Measurements from ENCODE around the gene RAPGEF2. TPM values are rescaled to one million over a fixed set of nuclear protein-coding genes. Genes with fewer than 3 reads are reported as not detected.

The RAPGEF2 gene
- total and polyA plus RNA-seq, 9 of the 15 experiments (the other 6 are each of a cell fraction or from before 2014, with no cell fraction given) = 3.1 to 32.6 (median 23.1) TPM

DNA sequence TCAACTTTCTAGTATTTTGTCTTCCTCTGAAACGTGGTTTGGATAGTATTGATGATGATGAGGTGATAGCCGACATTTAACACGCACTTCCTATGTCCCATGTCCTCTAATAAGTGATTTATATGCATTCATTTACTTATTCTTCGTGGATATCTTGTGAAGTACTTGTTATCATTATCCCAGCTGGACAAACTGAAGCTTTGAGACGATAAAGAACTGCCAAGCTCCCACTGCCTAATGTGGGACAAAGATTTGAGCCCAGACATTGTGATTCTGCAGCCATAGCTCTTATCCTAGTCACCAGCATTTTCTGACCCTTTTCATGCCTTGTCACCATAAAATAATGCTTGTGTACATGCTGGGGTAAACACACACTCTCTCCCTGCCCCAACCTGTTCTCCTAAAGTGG lies 92.5 kb downstream of the RAPGEF2 start (continued):
- TF ChIP-seq, protein P1, sequence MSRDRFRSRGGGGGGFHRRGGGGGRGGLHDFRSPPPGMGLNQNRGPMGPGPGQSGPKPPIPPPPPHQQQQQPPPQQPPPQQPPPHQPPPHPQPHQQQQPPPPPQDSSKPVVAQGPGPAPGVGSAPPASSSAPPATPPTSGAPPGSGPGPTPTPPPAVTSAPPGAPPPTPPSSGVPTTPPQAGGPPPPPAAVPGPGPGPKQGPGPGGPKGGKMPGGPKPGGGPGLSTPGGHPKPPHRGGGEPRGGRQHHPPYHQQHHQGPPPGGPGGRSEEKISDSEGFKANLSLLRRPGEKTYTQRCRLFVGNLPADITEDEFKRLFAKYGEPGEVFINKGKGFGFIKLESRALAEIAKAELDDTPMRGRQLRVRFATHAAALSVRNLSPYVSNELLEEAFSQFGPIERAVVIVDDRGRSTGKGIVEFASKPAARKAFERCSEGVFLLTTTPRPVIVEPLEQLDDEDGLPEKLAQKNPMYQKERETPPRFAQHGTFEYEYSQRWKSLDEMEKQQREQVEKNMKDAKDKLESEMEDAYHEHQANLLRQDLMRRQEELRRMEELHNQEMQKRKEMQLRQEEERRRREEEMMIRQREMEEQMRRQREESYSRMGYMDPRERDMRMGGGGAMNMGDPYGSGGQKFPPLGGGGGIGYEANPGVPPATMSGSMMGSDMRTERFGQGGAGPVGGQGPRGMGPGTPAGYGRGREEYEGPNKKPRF (IDR thresholded peaks at IDR 0.05; ENCODE audit: low read depth, low read length) = no peak
- TF ChIP-seq FOXJ2 (tag; IDR thresholded peaks at IDR 0.05) (no peak), NR2C1 (IDR thresholded peaks at IDR 0.05) (no peak), NR2C1 (tag; IDR thresholded peaks at IDR 0.05) (no peak), BRD4 (IDR thresholded peaks at IDR 0.05) (no peak), MCM5 (IDR thresholded peaks at IDR 0.05; ENCODE audit: low read depth) (no peak), POLR2G (IDR thresholded peaks at IDR 0.05; ENCODE audit: low read depth, low read length) (no peak), WHSC1 (IDR thresholded peaks at IDR 0.05; ENCODE audit: low read length) (no peak), MCM7 (IDR thresholded peaks at IDR 0.05) (no peak), MAFK (IDR thresholded peaks at IDR 0.05; ENCODE audit: low read length) (no peak; the same call in 1 of the 2 replicates), TFAM (CRISPR knock-in tag; conservative IDR thresholded peaks at IDR 0.05) (no peak), TSC22D4 (tag; IDR thresholded peaks at IDR 0.05) (no peak), ZNF24 (IDR thresholded peaks at IDR 0.05) (no peak), POLR2B (IDR thresholded peaks at IDR 0.05; ENCODE audit: low read depth, partially characterized antibody) (no peak), YBX1 (IDR thresholded peaks at IDR 0.05) (no peak)
- TF ChIP-seq, protein P2, sequence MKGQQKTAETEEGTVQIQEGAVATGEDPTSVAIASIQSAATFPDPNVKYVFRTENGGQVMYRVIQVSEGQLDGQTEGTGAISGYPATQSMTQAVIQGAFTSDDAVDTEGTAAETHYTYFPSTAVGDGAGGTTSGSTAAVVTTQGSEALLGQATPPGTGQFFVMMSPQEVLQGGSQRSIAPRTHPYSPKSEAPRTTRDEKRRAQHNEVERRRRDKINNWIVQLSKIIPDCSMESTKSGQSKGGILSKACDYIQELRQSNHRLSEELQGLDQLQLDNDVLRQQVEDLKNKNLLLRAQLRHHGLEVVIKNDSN (CRISPR knock-in tag; IDR thresholded peaks at IDR 0.05) = no peak
- TF ChIP-seq, protein P3, sequence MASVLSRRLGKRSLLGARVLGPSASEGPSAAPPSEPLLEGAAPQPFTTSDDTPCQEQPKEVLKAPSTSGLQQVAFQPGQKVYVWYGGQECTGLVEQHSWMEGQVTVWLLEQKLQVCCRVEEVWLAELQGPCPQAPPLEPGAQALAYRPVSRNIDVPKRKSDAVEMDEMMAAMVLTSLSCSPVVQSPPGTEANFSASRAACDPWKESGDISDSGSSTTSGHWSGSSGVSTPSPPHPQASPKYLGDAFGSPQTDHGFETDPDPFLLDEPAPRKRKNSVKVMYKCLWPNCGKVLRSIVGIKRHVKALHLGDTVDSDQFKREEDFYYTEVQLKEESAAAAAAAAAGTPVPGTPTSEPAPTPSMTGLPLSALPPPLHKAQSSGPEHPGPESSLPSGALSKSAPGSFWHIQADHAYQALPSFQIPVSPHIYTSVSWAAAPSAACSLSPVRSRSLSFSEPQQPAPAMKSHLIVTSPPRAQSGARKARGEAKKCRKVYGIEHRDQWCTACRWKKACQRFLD (CRISPR knock-in tag; IDR thresholded peaks at IDR 0.05) = no peak; the same call in 1 of the 2 replicates
- TF ChIP-seq, protein P4, sequence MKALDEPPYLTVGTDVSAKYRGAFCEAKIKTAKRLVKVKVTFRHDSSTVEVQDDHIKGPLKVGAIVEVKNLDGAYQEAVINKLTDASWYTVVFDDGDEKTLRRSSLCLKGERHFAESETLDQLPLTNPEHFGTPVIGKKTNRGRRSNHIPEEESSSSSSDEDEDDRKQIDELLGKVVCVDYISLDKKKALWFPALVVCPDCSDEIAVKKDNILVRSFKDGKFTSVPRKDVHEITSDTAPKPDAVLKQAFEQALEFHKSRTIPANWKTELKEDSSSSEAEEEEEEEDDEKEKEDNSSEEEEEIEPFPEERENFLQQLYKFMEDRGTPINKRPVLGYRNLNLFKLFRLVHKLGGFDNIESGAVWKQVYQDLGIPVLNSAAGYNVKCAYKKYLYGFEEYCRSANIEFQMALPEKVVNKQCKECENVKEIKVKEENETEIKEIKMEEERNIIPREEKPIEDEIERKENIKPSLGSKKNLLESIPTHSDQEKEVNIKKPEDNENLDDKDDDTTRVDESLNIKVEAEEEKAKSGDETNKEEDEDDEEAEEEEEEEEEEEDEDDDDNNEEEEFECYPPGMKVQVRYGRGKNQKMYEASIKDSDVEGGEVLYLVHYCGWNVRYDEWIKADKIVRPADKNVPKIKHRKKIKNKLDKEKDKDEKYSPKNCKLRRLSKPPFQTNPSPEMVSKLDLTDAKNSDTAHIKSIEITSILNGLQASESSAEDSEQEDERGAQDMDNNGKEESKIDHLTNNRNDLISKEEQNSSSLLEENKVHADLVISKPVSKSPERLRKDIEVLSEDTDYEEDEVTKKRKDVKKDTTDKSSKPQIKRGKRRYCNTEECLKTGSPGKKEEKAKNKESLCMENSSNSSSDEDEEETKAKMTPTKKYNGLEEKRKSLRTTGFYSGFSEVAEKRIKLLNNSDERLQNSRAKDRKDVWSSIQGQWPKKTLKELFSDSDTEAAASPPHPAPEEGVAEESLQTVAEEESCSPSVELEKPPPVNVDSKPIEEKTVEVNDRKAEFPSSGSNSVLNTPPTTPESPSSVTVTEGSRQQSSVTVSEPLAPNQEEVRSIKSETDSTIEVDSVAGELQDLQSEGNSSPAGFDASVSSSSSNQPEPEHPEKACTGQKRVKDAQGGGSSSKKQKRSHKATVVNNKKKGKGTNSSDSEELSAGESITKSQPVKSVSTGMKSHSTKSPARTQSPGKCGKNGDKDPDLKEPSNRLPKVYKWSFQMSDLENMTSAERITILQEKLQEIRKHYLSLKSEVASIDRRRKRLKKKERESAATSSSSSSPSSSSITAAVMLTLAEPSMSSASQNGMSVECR (CRISPR knock-in tag; IDR thresholded peaks at IDR 0.05) = no peak
- TF ChIP-seq, protein P5, sequence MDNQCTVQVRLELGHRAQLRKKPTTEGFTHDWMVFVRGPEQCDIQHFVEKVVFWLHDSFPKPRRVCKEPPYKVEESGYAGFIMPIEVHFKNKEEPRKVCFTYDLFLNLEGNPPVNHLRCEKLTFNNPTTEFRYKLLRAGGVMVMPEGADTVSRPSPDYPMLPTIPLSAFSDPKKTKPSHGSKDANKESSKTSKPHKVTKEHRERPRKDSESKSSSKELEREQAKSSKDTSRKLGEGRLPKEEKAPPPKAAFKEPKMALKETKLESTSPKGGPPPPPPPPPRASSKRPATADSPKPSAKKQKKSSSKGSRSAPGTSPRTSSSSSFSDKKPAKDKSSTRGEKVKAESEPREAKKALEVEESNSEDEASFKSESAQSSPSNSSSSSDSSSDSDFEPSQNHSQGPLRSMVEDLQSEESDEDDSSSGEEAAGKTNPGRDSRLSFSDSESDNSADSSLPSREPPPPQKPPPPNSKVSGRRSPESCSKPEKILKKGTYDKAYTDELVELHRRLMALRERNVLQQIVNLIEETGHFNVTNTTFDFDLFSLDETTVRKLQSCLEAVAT (IDR thresholded peaks at IDR 0.05) = no peak
- TF ChIP-seq, protein P6, sequence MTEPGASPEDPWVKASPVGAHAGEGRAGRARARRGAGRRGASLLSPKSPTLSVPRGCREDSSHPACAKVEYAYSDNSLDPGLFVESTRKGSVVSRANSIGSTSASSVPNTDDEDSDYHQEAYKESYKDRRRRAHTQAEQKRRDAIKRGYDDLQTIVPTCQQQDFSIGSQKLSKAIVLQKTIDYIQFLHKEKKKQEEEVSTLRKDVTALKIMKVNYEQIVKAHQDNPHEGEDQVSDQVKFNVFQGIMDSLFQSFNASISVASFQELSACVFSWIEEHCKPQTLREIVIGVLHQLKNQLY (CRISPR knock-in tag; conservative IDR thresholded peaks at IDR 0.05) = no peak
